ENCODE data around the gene RGN.
"Not testable (repeated sequence)": the region's sequence is repeated elsewhere in the genome, so short reads cannot be mapped to it uniquely, and the experiment has no call there.

RGN gene

GRCh38 chrX:47093860-47094259 is 15.6 kb downstream of the RGN start:
- DNase-seq = no peak
- TF ChIP-seq GATA1 (IDR thresholded peaks at IDR 0.05; ENCODE audit: low read depth, low read length) (no peak), POLR2A (IDR thresholded peaks at IDR 0.05; ENCODE audit: low read length) (no peak)

DNA sequence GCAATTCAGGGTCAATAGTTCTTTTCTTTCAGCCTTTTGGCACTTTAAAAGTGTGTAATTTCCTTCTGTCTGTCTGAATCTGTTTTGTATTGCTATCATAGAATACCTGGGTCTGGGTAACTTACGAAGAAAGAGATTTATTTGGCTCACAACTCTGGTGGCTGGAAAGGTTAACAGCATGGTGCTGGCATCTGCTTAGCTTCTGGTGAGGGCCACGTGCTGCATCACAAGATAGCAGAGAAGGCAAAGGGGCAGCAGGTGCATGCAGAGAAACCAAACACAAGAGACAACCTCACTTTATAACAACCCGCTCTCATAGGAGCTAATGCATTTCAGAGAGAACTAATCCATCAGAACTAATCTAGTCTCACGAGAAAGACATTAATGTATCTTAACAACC is 18.8 kb downstream of the RGN start:
- no peak for TF ChIP-seq POLR2A (IDR thresholded peaks at IDR 0.05; ENCODE audit: low read length)
- no peak for TF ChIP-seq GATA1 (IDR thresholded peaks at IDR 0.05; ENCODE audit: low read depth, low read length)
- no peak for DNase-seq

GRCh38 chrX:47098338-47099094 is 20.3 kb downstream of the RGN start:
- no peak for DNase-seq
- TF ChIP-seq GATA1 (IDR thresholded peaks at IDR 0.05; ENCODE audit: low read depth, low read length) = no peak
- TF ChIP-seq POLR2A (IDR thresholded peaks at IDR 0.05; ENCODE audit: low read length) = no peak

DNA sequence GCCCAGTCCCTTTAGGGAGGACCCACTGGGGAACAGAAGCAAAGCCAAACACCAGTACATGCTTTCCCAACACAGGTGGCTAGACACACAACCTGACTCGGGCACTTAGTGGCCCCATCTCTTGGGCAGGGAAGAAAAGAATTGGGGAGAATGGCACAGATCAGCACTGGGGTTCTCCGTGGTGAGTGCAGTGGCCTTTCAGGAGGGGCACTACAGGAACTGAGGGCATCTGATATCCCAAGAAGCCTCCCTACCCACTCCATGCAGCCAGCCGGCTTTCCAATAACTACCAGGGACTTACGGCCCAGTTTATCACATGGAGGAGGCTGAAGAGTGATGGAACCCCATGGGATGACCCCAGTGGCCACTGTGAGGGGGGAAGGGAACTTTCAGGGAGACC is 23.0 kb downstream of the RGN start:
- no peak for DNase-seq
- TF ChIP-seq POLR2A (IDR thresholded peaks at IDR 0.05; ENCODE audit: low read length) (no peak), GATA1 (IDR thresholded peaks at IDR 0.05; ENCODE audit: low read depth, low read length) (no peak)

DNA sequence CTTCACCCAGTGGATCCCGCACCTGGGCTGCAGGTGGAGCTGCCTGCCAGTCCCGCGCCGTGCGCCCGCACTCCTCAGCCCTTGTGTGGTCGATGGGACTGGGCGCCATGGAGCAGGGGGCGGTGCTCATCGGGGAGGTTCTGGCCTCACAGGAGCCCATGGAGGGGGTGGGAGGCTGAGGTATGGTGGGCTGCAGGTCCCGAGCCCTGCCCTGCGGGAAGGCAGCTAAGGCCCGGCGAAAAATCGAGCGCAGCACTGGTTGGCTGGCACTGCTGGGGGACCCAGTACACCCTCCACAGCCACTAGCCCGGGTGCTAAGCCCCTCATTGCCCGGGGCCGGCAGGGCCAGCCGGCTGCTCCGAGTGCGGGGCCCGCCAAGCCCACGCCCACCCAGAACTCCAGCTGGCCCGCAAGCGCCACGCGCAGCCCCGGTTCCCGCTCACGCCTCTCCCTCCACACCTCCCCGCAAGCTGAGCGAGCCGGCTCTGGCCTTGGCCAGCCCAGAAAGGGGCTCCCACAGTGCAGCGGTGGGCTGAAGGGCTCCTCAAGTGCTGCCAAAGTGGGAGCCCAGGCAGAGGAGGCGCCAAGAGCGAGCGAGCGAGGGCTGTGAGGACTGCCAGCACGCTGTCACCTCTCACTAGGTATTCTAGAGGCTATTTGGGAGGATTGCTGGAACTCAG is 32.8 kb downstream of the RGN start:
- not testable (repeated sequence) for DNase-seq

DNA sequence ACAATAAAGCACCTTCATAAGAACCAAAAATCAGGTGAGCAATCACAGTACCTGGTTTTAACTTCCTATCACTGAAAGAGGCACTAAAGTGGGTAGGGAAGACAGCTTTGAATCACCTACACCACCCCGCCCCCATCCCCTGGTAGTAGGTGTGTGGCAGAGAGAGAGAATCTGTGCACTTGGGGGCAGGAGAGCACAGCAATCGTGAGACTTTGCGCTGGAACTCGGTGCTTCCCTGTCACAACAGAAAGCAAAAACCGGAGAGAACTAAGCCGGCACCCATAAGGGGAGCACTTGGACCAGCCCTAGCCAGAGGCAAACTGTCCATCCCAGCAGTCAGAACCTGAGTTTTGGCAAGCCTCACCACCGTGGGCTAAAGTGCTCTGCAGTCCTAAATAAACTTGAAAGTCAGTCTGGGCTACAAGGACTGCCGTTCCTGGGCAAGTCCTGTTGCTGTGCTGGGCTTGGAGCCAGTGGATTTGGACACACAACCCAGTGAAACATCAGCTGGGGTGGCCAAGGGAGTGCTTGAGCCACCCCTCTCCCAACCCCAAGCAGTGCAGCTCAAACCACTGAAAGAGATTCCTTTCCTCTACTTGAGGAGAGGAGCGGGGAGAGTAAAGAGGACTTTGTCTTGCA is 34.2 kb downstream of the RGN start:
- no peak for DNase-seq
- TF ChIP-seq POLR2A (IDR thresholded peaks at IDR 0.05; ENCODE audit: low read length) (no peak), GATA1 (IDR thresholded peaks at IDR 0.05; ENCODE audit: low read depth, low read length) (no peak)

DNA sequence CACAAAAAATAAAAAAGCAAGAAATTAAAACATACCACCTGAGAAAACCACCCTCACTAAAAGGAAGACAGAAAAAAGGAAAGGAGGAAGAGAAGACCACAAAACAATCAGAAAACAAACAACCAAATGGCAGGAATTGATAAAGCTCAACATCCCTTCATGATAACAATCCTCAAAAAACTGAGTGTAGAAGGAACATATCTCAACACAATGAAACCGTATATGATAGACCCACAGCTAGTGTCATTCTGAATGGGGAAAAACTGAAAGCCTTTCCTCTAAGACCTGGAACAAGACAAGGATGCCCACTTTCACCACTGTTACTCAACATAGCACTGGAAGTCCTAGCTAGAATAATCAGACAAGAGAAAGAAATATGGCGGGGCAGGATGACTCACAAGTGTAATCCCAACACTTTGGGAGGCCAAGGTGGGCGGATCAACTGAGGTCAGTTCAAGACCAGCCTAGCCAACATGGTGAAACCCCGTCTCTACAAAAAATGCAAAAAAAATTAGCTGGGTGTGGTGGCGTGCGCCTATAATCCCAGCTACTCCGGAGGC is 38.4 kb downstream of the RGN start:
- not testable (repeated sequence) for DNase-seq

DNA sequence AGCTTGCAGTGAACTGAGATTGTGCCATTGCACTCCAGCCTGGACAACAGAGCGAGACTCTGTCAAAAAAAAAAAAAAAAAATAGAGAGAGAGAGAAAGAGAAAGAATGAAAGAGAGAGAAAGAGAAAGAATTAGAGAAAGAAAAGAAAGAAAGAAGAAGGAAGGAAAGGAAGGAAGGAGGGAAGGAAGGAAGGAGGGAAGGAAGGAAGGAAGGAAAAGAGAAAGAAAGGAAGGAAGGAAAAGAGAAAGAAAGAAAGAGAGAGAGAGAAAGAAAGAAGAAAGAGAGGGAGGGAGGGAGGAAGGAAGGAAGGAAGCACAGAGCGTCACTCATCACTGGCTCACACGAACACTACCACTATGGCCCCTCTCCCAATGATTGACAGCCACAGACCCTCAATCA is 46.2 kb downstream of the RGN start:
- DNase-seq = not testable (repeated sequence)

- TF ChIP-seq GATA1 (IDR thresholded peaks at IDR 0.05; ENCODE audit: low read depth, low read length) (no peak), POLR2A (IDR thresholded peaks at IDR 0.05; ENCODE audit: low read length) (peak; percentile 73)
- peak; percentile 95 for DNase-seq
These were observed 51.1 kb downstream of the RGN start for GRCh38 chrX:47129157-47129898.

- no peak for DNase-seq
- TF ChIP-seq GATA1 (IDR thresholded peaks at IDR 0.05; ENCODE audit: low read depth, low read length) (no peak), POLR2A (IDR thresholded peaks at IDR 0.05; ENCODE audit: low read length) (no peak)
These were observed 51.7 kb downstream of the RGN start for GRCh38 chrX:47129899-47130358.

GRCh38 chrX:47133493-47133892 is 55.2 kb downstream of the RGN start:
- no peak for DNase-seq
- TF ChIP-seq GATA1 (IDR thresholded peaks at IDR 0.05; ENCODE audit: low read depth, low read length) = no peak
- TF ChIP-seq POLR2A (IDR thresholded peaks at IDR 0.05; ENCODE audit: low read length) = no peak

GRCh38 chrX:47135650-47136049 is 57.4 kb downstream of the RGN start:
- DNase-seq = peak in 1 of 2 experiments; percentile 16

GRCh38 chrX:47138171-47138570 is 59.9 kb downstream of the RGN start:
- no peak for TF ChIP-seq POLR2A (IDR thresholded peaks at IDR 0.05; ENCODE audit: low read length)
- no peak for TF ChIP-seq GATA1 (IDR thresholded peaks at IDR 0.05; ENCODE audit: low read depth, low read length)
- DNase-seq = no peak
